NCI-H2081 (cell line): ENCODE measurements around the gene ZBTB12.
A peak's percentile ranks its signal among the peaks of the same experiment; 100 is the strongest.

Source experiments
- DNase-seq, 2 experiments: peaks; one replicate each; lab custom pipeline; 2025; lab: John Stamatoyannopoulos, UW

ZBTB12 gene

DNA sequence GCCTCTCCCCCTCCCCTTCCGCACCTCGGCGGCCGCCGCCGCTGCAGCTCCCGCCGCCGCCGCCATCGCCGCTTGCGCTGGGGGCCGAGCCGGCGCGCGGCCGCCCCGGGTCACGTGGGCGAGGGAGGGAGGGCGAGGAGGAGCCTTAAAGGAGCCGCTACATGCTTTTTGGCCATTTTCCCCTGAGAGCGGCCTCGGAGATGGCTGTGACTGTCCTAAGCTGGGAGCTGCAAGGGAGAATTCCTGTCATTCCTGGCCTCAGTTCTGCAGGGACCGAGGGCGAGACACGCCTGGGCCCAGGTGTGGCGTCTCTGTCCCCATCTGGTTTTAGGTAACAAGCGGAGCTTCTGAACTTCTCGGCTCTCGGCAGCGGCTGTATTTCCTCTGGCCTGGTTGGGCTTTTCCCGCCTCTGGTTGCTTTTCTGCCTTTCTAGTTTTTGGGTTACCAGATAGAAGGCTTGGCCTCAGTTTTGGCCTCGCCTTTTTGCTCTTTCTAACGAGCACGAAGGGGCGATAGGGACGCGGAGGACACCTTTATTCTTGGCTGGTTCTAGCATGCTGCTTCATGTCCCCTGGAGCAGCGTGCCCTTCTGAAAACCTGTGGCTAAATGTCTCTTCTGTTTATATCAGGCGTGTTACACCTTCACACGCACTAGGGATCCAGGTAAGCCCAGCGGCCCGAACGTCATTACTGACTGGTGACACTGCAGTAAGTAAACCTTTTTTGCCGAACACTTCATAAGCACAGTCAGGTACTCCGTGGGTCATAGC lies 4.1 kb downstream of the ZBTB12 start, which contains the start of gene EHMT2:
TSS of gene EHMT2 (minus strand) at position 87 of the 771 bp plus-strand sequence. CDS start at position 66, 21 bp downstream.
- DNase-seq: peak; percentile 79 to 87

DNA sequence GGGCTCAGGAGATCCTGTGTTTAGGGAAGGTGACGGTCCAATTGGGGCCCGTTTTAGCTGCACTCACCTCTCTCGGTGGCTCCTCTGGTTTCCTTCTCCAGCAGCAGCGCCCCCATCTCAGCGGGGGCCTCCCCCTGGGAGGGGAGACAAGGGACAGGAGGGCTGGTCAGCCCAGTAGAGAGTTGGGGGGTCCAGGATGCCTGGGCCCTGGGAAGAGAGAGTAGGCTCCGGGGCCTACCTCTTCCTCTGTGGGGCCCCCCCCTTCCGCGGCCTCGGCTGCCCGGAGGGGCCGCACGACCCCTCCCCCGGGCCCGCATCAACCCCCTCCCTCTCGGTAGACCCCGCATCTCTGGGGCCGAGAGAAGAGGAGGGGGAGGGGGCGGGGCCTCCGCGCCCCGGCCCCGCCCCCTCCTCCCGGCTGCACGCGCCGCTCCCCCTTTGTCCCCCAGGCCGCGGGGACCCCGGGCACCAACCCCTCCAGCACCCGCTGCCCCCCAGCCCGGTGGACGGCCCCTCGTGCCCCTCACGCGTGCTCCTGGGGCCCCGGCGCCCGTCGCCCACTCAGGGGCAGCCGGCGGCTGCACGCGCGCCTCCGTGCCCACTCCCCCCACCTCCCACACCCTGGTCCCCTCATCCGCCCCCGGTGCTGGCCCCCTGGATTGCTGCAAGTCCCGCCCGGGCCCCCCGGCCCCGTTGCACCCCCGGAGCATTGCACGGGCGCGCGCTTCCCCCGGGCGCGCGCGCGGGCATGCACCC lies 4.9 kb downstream of the ZBTB12 start:
- no peak for DNase-seq

DNA sequence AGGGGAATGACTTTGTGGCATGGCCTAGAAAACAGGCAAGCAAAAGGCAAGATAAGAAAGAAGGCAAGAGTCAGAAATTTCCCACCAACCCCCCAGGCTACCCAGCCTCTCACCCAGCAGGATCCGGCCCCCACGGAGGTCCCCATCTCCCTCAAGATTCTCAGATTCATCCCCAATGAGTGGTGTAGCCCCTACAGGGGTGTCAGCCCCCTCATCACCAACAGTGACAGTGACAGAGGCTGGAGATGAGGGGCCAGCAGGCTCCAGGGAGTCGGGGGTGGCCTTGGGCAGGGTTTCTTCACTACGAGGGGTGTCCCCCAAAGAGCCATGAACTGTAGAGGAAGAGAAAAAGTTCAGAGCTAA lies 5.4 kb downstream of the ZBTB12 start:
- DNase-seq: no peak

DNA sequence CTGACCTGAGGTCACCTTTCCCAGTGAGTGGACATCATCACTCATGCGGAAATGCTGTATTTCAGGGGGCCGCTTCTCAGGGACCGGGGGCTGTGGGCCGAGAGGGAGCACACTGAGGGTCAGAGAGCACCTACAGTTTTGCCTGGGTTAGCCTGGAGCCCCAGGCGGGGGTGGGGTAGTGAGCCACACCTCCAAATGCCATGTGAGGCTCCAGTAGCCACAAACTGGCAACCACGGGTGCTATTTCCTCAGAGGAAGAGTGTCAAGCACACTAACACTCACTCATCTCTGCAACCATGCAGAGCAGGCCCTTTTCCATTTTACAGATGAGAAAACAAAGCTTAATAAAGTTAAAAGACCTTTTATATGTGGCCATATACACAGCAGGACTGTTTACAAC lies 9.1 kb downstream of the ZBTB12 start:
- DNase-seq: no peak

DNA sequence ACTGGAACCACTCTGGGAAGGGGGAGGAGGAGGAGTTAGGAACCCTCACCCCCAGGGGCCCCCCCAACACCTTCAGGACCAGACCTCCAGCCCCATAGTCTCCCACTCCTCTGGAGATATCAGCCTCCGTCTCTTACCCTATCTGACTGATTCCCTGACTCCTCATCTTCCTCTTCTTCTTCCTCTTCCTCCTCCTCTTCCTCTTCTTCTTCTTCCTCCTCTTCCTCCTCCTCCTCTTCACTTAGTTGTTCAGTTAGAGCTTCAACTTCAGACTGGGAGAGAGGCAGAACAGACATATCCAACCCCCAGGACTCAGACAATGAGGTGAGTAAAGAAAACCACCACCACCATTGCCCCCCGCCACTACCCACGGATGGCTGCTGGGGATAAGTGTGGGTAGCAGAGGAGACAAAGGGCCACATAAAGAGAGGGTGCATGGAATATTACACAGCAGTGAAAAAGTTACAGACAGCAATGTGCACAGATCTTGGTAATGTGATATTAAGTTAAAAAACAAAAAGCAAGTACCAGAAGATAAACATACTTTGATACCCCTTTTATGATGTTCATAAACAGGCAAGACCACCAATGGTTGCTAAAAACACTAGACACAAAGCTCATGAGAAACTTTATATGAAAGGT lies 12.4 kb downstream of the ZBTB12 start:
- DNase-seq: no peak

DNA sequence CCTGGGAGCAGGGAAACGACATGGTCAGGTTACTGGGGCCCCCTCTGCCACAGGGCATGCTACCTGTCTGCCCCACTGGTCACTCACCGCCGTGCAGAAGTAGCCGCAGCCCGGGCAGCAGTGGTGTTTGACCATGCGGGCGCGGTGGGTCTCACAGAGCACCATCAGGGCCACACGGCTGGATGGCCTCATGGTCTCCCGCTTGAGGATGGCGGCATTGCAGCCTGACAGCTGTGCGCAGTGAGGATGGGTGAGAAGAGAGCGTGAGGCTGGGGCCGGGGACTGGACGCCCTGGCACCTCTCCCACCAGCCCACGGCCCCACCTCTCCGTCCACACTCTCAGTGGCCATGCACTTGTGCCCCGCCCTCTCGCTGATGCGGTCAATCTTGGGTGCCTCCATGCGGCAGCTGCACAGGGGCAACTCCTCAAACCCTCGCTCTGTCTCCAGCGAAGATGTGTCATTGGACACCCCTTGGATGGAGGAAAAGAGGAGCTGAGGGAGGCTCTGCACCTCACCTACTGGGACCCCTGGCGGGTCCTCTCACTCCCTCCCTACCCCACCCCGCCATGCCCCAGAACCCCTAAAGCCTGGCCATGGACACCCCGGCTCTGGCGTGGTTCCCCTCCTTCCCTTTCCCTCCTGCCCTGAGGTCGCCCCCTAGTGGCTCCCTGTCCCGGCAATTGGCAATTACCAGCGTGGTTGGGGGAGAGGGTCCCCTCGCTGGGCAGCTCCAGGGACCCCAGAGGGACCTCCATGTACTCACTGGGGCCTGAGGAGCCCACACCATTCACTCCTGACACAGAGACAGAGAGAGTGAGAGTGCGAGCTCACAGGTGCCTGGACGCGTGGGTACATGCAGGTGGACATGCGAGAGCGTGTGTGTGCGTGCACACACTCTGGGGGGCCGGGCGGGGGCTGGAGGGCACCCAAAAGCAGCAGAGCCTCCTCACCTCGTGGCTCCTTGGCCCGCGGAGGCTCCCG lies 13.3 kb downstream of the ZBTB12 start:
- no peak for DNase-seq

DNA sequence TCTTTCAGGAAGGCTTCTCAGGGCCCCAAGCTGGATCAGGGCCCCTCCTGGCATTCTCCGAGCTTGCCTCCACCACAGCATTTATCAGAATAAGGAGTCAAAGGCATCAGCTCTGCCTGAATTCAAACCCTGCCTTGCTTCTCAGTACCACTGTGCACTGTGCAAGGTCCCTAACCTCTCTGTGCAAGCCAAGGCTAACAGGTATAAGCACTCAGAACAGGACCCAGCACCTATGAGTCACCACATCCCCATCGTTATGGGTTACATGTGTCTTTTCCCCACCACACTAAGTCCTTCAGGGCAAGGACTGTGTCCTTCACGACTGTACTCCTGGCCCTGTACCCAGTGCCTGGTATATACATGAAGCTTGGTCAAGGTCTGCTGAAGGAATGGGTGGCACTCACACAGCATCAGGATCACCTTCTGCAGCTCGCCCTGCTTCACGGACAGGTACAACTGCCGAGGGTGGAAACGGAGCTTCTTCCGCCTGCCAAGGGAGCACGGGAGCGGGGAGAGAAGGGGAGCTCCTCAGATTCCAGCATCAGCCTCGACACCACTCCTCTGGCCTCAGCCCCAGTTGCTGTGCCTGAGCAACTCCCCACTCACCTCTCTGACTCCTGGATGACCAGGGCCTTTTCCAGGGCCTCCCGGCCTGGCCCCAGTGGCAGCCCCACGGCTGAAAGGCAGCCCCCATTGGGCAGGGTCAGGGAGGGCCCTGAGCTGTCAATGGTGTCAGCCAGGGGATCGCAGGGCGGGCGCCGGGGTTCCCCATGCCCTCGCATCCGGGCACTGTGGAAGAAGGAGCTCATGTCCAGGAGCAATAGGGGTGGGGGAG lies 14.5 kb downstream of the ZBTB12 start:
- DNase-seq: no peak

DNA sequence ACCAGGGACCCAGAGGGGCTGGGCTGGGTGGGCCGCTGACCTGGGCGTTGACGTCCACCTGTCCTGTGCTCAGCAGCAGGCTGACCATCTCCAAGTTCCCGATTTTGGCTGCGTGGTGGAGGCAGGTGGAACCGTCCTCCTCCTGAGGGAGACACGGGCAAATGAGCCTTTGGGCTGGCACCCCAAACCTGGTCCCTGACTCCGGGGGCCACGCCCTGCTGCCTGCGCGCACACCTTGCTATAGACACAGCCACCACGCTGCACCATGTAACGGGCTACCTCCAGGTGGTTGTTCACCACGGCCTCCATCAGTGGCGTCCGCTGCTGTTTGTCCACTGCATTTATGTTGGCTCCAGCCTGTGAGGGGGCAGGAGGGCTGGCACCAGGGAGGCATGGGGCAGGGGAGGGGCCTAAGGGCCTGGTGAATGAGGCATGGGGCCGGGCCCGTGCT lies 15.3 kb downstream of the ZBTB12 start:
- no peak for DNase-seq

DNA sequence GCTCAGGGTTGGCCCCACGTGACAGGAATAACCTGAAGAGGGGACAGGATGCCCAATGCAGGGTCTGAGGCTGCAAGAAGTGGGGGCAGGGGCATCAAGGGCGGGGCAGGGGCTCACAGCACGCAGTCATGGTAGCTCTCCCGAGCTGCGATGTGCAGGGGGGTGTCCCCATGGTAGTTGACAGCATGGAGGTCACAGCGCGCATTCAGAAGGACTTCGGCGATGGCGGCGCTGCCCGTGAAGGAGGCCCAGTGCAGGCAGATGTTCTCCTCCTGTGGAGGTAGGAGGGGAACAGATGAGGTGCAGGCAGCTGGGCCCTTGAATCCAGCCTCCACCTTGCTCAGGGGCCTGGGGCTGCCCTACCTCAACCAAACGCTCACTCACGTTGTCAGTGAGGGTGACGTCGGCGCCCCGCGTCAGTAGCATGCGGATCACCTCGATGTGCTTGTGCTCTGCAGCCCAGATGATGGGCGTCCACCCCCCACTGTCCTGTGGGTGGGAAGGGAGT lies 17.3 kb downstream of the ZBTB12 start:
- DNase-seq: no peak

DNA sequence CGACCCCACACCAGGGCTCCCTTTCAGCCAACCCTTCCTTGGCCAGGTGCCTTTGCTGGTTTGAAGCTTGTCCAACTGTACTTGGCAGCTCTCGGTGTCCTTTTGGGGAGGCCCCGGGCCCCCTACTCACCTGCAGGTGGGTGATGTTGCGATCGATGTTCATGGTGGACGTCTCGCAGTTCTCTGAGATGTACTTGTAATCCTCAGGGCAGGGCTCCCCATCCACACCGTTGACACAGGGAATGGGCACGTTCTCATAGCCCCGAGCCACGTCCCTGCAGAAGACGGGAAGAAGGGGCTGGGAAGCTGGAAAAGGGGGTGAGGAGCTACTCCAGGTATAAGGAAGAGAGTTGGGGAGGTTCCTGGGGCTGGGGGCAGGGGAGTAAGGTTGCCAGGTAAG lies 18.2 kb downstream of the ZBTB12 start:
- no peak for DNase-seq

DNA sequence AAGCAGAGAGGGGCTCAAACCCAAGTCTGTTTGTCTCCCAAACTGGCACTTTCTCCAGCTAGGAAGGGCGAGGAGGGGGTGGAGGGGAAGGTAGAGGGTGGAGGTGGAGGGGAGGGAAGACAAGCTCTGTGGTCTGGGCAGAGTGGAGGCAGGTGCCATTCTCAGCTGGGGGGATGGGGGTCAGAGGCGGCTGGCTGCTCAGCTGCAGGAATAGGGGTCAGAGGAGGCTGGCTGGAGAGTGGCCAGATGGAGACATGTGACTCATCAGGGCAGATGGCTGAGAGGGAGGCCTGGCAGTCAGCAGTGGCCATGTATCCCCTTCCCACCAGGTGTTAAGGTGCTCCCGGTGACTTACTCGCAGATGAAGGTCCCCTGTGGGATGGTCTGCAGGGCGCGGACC lies 19.5 kb downstream of the ZBTB12 start:
- DNase-seq: no peak

DNA sequence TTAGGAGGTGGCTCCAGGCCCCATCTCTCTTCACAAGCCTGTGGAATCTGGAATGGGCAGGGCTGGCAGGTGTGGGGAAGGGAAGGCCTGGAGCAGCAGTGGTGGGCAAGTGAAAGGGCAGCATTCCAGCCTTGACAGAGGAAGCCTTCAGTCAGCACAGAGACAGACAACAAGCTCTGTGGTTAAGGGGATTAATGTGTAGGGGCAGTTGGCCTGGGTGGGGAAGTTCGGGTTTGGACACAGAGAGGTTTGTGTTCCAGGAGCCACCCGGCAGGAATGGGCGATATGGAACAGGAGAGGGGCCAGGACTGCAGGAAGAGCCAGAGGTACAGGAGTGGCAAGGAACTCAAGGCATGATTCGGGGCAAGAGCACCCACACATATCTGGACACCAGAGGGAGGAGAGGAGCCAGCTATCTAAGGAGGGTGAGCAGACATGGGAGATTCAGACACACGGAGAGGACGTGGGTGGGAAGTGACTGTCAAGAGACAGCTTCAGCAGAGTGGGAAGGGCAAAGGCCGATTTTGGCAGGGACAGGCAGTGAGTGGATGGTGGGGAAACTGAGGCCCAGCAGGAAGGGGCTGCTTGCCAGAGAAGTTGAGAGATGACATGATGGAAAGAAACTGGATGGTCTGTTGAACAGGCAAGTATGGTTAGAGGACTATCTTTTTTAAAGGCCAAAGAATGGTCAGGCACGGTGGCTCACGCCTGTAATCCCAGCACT lies 20.6 kb downstream of the ZBTB12 start:
- DNase-seq: no peak

DNA sequence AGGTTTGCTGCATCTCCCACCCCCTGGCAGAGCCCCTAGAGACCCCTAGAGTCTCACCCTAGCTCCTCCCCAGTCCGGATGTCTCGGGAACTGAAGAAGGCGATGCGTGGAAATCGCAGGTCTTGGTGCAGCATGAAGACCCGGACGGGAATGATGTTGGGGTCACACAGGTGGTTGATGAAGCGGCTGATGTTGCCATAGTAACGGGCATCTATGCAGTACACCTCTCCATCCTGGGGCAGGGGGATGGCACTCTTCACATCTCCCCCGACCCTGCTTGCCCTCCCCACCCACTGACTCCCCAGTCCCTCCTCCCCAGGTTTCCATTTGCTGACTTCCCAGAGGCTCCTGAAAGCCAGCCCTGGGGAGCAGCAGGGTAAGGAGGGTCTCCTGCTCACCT lies 21.3 kb downstream of the ZBTB12 start:
- DNase-seq: no peak

DNA sequence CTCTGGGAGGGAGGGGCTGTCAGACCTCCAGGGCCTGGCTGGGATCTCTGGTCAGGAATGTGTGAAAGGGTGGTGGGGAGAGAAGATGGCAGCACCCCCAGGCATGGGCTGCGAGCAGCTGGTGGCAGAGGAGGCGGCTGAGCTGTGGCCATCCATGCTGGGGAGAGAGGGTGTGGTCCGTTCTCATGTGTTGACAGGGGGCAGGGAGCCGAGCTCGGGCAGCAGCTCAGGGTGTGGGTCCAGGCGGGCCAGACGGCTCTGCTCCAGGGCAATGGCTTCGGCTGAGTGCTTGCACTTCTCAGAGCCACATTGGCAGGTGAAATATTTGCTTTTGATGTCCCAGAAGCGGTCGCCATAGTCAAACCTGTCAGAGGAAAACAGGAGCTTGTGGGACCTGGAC lies 22.0 kb downstream of the ZBTB12 start:
- no peak for DNase-seq

DNA sequence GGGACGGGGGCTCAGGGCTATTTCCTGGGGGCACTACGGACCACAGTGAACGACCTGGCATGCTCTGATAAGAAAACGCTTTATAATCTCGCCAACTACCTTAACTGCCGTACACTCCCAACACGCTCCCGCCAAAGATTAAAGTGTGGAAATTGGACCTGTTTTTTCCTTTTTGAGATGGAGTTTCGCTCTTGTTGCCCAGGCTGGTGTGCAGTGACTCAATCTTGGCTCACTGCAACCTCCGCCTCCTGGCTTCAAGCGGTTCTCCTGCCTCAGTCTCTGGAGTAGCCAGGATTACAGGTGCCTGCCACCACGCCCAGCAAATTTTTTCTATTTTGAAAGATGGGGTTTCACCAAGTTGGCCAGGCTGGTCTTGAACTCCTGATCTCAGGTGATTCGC lies 22.7 kb downstream of the ZBTB12 start:
- no peak for DNase-seq

DNA sequence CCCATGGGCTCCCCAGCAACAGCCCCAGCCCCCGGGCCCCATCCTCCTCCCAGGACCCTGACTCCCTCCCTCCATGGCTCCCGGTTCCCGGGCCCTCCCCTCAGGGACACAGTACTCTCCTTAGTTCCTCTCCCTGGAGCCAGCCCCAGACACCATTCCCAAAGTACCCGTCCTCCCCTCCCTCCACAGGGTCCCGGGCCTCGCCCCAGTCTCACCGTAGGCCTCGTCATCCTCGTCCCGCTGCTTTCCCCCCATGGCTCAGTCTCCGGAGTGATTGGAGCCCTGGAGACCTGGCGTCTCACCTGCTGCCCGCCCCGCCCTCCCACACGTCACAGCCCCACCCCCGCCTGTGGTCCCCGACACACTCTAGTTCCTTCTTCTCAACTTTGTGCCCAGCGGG lies 23.2 kb downstream of the ZBTB12 start, which contains the start of gene SLC44A4:
TSS of gene SLC44A4 (minus strand) at position 272 of the 400 bp plus-strand sequence. CDS start at position 255, 17 bp downstream.
- no peak for DNase-seq

DNA sequence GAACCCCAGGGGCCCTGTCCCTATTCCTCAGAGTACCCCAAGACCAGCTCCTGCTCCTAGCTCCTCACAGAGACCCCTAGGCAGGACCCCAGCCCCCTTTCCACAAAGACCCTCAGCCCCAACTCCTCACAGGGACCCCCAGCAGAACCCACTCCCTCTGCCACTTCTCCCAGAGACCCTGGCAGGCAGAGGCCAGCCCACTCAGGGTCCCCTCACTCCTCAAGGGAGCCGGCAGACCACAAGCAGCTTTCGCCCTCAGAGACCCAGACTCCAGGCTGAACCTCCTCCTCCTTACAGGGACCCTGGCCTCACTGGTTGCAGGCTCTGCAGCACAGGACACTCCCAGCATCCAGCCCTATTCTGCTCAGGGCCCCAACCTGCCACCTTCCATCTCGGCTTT lies 23.7 kb downstream of the ZBTB12 start:
- DNase-seq: no peak

DNA sequence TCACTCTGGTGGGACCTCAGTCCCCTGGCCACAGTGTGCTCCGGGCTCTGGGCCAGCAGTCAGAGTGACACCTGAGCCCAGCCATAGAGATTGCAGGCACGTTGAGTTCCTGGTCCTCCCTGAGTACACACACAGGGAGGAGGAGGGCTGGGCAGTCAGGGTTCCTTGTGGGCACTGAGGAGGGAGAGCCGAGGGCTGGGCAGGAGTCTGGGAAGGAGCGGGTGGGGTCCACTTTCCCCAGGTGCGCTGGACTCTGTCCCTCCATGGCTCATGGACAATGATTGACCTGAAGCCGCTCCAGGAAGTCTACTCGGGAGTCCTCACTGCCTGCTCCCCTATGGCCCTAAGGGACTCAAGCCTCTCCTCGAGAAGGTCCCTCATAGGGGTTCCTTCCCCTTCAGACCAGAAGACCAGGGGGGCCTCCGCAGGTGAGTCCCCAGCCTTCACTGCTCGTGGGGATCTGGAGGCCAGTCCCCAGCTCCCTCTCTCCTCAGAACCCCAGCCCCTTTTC lies 24.2 kb downstream of the ZBTB12 start:
- no peak for DNase-seq

DNA sequence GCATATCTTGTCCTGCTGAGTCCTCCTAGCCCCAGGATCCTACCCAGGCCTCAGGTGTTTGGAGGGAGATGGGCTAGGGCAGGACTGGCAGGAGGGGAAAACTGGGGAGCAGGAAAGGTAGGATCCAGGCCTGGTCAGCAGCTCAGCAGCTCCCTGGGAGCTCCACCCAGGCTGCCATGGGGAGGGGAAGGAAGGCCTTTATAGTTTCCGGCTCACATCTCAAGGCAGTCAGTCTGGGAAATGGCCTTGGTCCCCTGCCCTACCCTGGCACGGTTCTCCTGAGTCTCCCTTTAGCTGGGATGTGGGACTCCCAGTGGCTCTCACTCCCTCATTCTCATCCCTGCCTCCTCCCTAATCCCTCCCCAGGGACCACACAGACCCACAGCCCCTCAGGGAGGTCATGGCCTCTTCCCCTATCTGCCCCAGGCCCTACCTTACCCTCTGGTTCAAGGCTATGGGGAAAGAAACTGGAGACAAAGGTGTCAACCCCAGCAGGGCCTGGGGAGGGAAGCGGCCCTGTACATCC lies 24.7 kb downstream of the ZBTB12 start:
- DNase-seq: no peak
